HepG2 (cell line): ENCODE measurements around the gene NDUFB10. TPM values are rescaled to one million over a fixed set of nuclear protein-coding genes. Genes with fewer than 3 reads are reported as not detected.

Experiments used
- HDAC6 ChIP-seq: fragments of 200-600 bp; sonication (generic); IDR thresholded peaks from 2 replicates; pipeline ENCODE4 v1.7.0; 2017; ENCODE audit warnings: mild to moderate bottlenecking, antibody characterized with exemption, low read length, low read depth
- NFAT5 ChIP-seq: sonication (generic); formaldehyde crosslinking; IDR thresholded peaks from 2 replicates; pipeline ENCODE4 v1.4.0; 2020; ENCODE audit warnings: missing genetic modification reagents
- NFATC3 ChIP-seq: sonication (generic); formaldehyde crosslinking; IDR thresholded peaks from 2 replicates; pipeline ENCODE4 v1.5.1; 2020; ENCODE audit warnings: mild to moderate bottlenecking, missing genetic modification reagents
- NR2C2 ChIP-seq: sonication (generic); formaldehyde crosslinking; IDR thresholded peaks from 2 replicates; pipeline ENCODE4 v1.4.0; 2020; ENCODE audit warnings: missing genetic modification reagents, mild to moderate bottlenecking, moderate library complexity, borderline replicate concordance
- PBX2 ChIP-seq: IDR thresholded peaks from 2 replicates; pipeline ENCODE4 v1.6.1; 2016; ENCODE audit warnings: control low read depth
- PBX3 ChIP-seq: sonication (generic); formaldehyde crosslinking; IDR thresholded peaks from 2 replicates; pipeline ENCODE4 v1.8.1; 2023; ENCODE audit warnings: missing genetic modification reagents, inconsistent platforms, borderline replicate concordance
- RBM22 ChIP-seq: fragments of 200-400 bp; formaldehyde crosslinking; optimal IDR thresholded peaks from 2 replicates; pipeline ENCODE3; 2017; ENCODE audit warnings: mild to moderate bottlenecking, low read length, moderate library complexity
- RNF2 ChIP-seq: fragments of 450-650 bp; conservative IDR thresholded peaks from 2 replicates; pipeline ENCODE4 v1.6.1; 2016; ENCODE audit warnings: low read depth
- SALL1 ChIP-seq: sonication (generic); formaldehyde crosslinking; IDR thresholded peaks from 2 replicates; pipeline ENCODE4 v1.8.0; 2022; ENCODE audit warnings: mild to moderate bottlenecking, missing genetic modification reagents
- TCF7 ChIP-seq: sonication (generic); IDR thresholded peaks from 2 replicates; pipeline ENCODE4 v1.6.1; 2016; ENCODE audit warnings: antibody characterized with exemption, low read depth
- ZBTB10 ChIP-seq: sonication (generic); formaldehyde crosslinking; IDR thresholded peaks from 2 replicates; pipeline ENCODE4 v1.4.0; 2020; ENCODE audit warnings: missing genetic modification reagents, borderline replicate concordance
- ZHX1 ChIP-seq: sonication (generic); formaldehyde crosslinking; IDR thresholded peaks from 2 replicates; pipeline ENCODE4 v1.8.1; 2022; ENCODE audit warnings: low read depth, mild to moderate bottlenecking, missing genetic modification reagents
- ZNF850 ChIP-seq: sonication (generic); formaldehyde crosslinking; conservative IDR thresholded peaks from 2 replicates; pipeline ENCODE4 v1.9.0; 2021; ENCODE audit warnings: mild to moderate bottlenecking, missing genetic modification reagents
- polyA plus RNA-seq, 8 experiments: library from polyadenylated mRNA; depleted of rRNA in 3 of 8; stranded (reverse) in 7 of 8; unstranded in 1 of 8; fragments of >200 nt; fragmentation: Illumina TruSeq in 4 of 8; extraction: Trizol in 4 of 8; gene quantifications; 2 replicates each; pipeline versions ENCODE4 v1.2.1 to v1.2.3, GENCODE V29; 2011 to 2016; ENCODE audit warnings: low read depth in 4 of 8, missing spikeins in 1 of 8, mixed read lengths in 1 of 8; ENCODE audit not compliant: insufficient read depth in 1 of 8
- total RNA-seq, 5 experiments: library from RNA; depleted of rRNA; stranded (reverse); fragments of >200 nt; fragmentation: Illumina TruSeq; extraction: Trizol; gene quantifications; 2 replicates each; pipeline ENCODE4 v1.2.3, GENCODE V29; 2016; ENCODE audit warnings: low read depth in 1 of 5

NDUFB10 gene
- total and polyA plus RNA-seq, 2 of the 13 experiments (the other 11 are each of a cell fraction or from before 2014, with no cell fraction given), result 68.6 to 157 TPM

GRCh38 chr16:1959269-1960039 lies at the start of gene NDUFB10 (continued):
- TF ChIP-seq NFAT5 (CRISPR knock-in tag), result peak; percentile 39; the same call in 1 of the 2 replicates
- no peak for TF ChIP-seq PBX2 (CRISPR knock-in tag)
- TF ChIP-seq RBM22, result no peak
- TF ChIP-seq NR2C2 (CRISPR knock-in tag), result peak; percentile 80
- no peak for TF ChIP-seq HDAC6
- no peak for TF ChIP-seq ZBTB10
- peak; percentile 81 for TF ChIP-seq SALL1
- 0 out of 2 replicates have a peak, but pooled peaks have one; percentile 29 for TF ChIP-seq ZHX1 (CRISPR knock-in tag)
- TF ChIP-seq NFATC3, result no peak; the same call in 1 of the 2 replicates
- TF ChIP-seq RNF2, result 0 out of 2 replicates have a peak, but pooled peaks have one; percentile 50
- TF ChIP-seq PBX3 (CRISPR knock-in tag), result no peak
- no peak for TF ChIP-seq TCF7
- TF ChIP-seq ZNF850, result 0 out of 2 replicates have a peak, but pooled peaks have one; percentile 53
